ENCODE data around the gene CDH15.

CDH15 gene

GRCh38 chr16:89222931-89223330, 51.4 kb downstream of the CDH15 start:
- no peak for TF ChIP-seq CTCF (IDR thresholded peaks at IDR 0.05)
- H3K4me3 ChIP-seq = no peak overlapping the region
- H3K27ac ChIP-seq = no peak overlapping the region
- DNase-seq (ENCODE audit: low spot score) = no peak

- Histone ChIP-seq H3K4me3 (no peak overlapping the region), H3K27ac (no peak overlapping the region)
- no peak for DNase-seq (ENCODE audit: low spot score)
- no peak for TF ChIP-seq CTCF (IDR thresholded peaks at IDR 0.05)
Measured at GRCh38 chr16:89224665-89225064, 53.1 kb downstream of the CDH15 start.

GRCh38 chr16:89230255-89230654, 58.7 kb downstream of the CDH15 start:
- Histone ChIP-seq H3K4me3 (no peak overlapping the region), H3K27ac (no peak overlapping the region)
- DNase-seq (ENCODE audit: low spot score) = no peak
- no peak for TF ChIP-seq CTCF (IDR thresholded peaks at IDR 0.05)

GRCh38 chr16:89232107-89232506, 60.6 kb downstream of the CDH15 start:
- no peak for TF ChIP-seq CTCF (IDR thresholded peaks at IDR 0.05)
- DNase-seq (ENCODE audit: low spot score) = no peak
- no peak overlapping the region for H3K4me3 ChIP-seq
- no peak overlapping the region for H3K27ac ChIP-seq

- TF ChIP-seq CTCF (IDR thresholded peaks at IDR 0.05) = no peak
- Histone ChIP-seq H3K4me3 (no peak overlapping the region), H3K27ac (no peak overlapping the region)
- DNase-seq (ENCODE audit: low spot score) = no peak
Measured at GRCh38 chr16:89233678-89234490, 62.3 kb downstream of the CDH15 start.

GRCh38 chr16:89237733-89238132, 66.2 kb downstream of the CDH15 start:
- no peak for TF ChIP-seq CTCF (IDR thresholded peaks at IDR 0.05)
- DNase-seq (ENCODE audit: low spot score) = no peak
- H3K4me3 ChIP-seq = no peak overlapping the region
- no peak overlapping the region for H3K27ac ChIP-seq
